CD4-positive, alpha-beta T cell treated with Interleukin-4 for 4 hours (primary cell): Measurements from ENCODE around the gene MYBPHL.
A peak's percentile ranks its signal among the peaks of the same experiment; 100 is the strongest.
"Not testable (repeated sequence)": the region's sequence is repeated elsewhere in the genome, so short reads cannot be mapped to it uniquely, and the experiment has no call there.

Experiments used
- DNase-seq: peaks from one replicate; pipeline ENCODE4 v3.0.0-alpha.2; 2020

The MYBPHL gene

DNA sequence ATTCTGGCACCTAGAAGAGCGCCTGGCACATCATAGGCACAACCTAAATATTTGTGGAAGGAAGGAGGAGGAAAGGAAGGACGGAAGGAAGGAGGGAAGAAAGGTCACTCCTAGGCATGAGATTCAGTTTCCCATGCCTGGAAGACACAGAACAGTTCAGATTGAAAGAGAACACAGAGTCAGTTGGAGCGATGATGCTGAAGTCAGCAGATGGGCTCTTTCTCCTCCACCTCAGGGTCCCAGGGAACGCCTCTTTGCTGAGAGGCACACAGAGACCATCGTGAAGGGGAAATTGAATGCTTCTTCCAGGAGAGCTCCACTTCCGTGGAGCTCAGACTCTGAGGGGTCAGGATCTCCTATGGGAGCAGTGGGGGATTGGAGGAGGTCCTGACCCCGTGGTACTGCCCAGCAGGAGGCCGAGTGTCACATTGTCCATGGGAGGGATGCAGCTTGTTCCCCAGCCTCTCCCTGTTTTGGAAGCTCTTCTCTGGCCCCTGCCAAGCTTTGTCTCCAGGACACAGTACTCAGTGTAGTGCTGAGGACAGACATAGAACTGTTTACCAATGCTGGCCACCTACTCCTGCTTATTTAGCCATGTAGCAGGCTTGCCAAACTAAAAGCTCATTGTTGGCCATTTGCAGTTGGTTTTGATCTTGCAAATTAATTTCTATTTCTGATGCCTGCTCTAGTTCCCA lies 2.4 kb downstream of the MYBPHL start:
- no peak for DNase-seq

- DNase-seq = no peak
Measured at GRCh38 chr1:109301874-109302273, 4.9 kb downstream of the MYBPHL start.

DNA sequence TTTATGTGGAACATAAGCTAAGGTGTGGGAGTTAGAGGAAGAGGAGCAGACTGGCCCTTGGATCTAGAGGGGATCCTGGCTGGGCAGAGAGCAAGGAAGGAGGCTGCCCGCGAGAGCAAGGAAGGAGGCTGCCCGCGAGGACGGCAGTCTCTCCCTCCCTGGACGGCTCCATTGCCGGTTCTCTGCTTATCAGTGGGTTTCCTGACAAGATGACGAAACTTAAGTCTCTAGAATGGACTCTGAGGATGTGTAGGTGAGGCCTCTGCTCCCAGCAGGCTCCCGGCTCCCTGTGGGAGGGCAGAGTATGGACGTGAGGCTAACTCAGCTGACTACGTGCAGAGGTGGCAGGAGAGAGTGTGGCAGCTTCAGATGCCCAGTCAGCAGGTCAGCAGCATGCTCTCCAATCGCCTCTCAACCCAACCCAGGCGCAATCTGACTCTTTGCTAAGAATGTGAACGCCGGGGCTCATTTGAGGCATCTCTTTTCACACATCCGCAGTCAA lies 6.1 kb downstream of the MYBPHL start:
- no peak for DNase-seq

DNA sequence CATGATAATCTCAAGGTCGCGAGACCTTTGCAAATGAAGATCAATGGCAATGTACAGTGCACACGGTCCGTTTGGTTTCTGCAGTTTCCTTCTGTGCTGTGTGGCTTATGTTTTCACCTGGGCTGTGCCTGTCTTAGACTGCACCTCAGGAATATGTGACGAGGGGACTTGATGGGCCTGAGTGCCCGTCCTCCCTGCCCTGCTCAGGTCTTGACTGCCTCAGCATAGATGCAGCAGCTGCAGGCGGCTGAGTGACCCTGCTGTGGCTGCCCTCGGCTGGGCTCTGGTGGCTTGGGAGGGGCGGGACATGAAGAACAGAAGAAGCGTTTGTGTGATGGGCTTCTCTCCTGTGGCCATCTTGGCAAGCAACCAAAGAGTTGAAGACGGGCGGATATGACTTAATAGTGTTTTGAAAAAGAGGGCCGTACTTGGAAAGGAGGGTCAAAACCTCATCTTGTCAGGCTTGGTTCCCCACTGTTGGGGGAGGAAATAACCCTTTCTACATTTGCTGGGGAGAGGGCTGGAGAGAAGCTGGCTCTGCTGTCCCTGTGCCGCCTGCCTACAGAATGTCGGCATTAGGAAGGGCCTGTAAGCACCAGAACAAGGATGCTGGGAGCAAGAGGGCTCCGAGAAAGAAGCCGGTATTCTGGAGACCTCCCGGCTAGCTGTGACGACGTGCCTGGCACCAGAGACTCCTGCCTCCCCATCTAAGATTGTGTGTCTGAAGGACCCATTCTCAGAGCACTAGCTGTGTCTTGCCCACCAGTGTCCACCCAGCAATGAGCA lies 7.1 kb downstream of the MYBPHL start:
- no peak for DNase-seq

GRCh38 chr1:109298666-109299557 lies 7.9 kb downstream of the MYBPHL start:
- DNase-seq = no peak

DNA sequence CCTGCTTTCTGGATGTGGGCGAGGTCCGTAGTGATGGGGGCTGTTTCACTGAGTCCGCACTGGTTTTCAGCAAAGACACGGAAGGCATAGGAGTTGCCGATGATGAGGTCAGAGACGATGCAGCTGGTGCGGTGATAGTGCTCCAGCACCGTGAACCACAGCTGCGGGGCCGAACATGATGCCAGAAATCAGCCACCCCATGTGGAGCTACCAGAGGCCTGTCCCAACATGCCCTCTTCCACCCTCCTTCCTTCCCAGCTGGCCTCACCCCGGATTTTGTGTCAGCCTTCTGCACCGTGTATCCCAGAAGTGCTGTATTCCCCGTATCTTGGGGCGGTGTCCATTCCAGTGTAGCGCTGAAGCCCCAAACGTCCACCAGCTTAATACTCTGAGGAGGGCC lies 10.0 kb downstream of the MYBPHL start:
- no peak for DNase-seq

DNA sequence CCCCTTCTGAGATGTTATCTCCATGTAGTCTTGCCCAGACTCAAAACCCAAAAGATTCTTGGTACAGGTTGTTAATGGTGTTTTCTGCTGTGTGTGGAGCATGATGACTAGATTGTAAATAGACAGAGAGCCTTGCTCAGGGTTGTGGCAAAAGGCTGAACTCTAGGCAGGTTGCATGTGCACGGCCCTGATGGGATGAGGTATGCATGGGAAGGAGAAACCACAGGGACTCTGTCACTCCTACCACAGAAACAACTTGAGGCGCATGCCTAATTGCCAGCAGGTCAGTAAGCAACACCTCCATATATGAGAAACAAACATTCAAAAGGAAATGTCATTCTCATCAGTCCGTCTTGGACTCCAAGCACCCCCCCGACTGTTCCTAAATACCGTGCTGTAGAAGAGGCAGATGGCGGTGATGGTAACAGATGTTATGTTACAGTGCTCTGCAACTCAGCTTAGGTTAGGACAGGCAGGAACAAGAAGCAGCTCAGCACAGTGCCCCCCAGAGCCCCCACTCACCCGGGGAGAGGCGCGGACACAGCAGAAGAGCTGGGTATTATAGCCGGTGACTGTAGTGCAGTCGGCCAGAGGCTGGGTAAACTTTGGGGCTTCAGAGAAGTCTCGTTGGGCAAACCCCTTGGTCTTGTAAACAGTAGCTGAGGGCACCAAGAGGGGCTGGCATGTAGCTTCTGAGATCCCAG lies 10.9 kb downstream of the MYBPHL start:
- no peak for DNase-seq

DNA sequence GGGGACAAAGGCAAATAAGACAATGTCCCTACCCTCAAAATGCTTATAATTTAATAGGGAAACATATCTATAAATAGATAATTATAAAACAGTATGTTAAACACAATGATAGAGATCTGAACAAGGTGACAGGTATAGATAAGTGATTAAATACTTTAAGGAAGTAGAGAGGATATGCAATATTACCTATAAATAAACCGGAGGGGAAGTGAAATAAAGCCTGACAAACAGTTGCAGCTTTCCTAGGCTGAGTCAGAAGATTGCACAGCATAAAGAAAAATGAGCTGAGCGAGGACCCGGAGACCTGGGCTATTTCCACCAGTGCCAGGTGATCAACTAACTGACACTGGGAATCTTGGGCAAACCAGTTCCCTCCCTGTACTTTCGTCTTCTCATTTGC lies 12.3 kb downstream of the MYBPHL start:
- no peak for DNase-seq

DNA sequence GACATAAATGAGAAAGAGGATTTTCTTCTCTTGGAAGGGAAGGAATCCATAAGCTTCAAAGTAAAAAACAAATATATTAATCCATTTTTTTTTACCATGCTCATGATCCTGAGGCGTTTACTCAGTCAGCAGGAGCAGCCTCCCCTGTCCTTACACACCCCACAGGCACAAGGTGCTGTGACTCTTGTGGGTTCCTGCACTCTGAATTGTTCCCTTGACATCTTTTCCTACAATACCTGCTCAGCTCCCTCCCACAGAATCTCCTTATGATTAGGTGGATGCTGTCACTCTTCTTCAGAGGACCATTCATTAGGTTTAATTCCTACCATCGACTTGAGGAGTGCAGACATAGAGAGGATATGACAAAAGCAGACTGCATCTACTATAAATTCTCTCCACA lies 13.8 kb downstream of the MYBPHL start:
- no peak for DNase-seq

- no peak for DNase-seq
Measured at GRCh38 chr1:109292364-109292763, 14.4 kb downstream of the MYBPHL start.

- peak; percentile 10 for DNase-seq
Measured at GRCh38 chr1:109290998-109291397, 15.8 kb downstream of the MYBPHL start.

DNA sequence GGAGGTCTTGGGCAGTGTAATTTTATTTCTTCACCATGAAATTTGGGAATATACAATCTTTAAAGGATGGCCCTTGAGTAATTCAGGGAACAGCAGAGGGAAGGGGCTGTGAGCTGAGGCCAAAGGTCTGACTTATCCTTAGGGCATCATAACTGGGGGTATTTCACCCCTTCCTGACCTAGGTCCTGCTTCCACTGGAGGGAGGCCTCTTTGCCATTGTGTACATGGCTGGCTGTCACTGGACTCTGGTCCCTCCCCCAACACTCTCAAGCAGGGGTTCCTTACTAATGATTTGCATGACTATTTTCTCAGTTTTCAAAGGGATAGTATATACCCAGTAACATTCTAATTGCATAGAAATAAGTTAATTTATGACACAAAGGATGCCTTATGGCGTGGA lies 16.7 kb downstream of the MYBPHL start:
- no peak for DNase-seq

DNA sequence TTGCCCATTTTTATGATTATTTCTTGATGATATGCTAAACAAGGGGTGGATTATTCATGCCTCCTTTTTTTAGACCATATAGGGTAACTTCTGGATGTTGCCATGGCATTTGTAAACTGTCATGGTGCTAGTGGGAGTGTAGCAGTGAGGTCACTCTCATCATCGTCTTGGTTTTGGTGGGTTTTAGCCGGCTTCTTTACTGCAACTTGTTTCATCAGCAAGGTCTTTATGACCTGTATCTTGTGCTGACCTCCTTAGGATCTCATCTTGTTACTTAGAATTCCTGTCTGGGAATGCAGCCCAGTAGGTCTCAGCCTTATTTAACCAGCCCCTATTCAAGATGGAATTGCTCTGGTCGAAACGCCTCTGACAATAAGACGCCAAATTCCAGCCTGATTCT lies 20.0 kb downstream of the MYBPHL start:
- not testable (repeated sequence) for DNase-seq

GRCh38 chr1:109283748-109284600 lies 22.8 kb downstream of the MYBPHL start:
- DNase-seq = no peak

DNA sequence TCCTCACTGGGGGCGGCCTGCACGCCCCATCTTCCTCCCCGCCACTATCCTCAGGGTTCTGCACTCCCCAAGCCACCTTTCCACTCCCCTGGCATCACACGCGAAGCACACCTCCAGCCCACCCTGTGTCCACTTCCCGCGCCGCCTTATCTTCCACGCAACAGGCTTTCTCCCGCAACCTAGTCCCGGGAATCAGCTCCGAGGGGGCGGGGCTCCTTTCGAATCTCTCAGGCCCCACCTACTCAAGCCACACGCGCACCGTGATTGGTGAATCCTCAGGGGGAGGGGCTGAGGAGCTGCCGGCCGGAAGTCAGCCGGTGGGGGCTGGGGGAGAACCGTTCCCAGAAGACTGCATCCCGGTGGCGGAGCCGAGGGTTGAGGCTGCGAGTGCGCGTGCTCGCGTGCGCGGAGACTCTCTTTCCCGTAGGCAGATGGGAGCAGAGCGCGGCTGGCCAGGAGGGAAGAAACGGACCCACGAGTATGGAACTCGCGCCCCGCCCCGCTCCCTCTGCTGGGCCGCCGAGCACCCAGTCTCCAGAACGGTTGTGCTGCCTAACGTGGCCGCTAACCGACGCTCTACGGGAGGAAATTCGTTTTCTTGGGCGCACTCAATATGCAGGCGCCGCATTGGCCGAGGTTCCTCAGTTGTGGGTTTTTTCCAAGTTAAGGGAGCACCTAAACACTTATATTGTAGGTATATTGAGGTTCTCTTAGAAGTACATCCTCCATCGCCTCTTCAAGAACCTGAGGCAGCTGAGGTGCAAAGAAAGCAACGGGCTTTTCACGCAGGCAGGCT lies 23.7 kb downstream of the MYBPHL start, which contains the start of gene PSRC1:
TSS of gene PSRC1 (minus strand) at position 194 of the 796 bp plus-strand sequence.
- peak; percentile 84 for DNase-seq

- DNase-seq = no peak
Measured at GRCh38 chr1:109282497-109282951, 24.3 kb downstream of the MYBPHL start.

GRCh38 chr1:109281680-109282496 lies 24.9 kb downstream of the MYBPHL start:
- no peak for DNase-seq

DNA sequence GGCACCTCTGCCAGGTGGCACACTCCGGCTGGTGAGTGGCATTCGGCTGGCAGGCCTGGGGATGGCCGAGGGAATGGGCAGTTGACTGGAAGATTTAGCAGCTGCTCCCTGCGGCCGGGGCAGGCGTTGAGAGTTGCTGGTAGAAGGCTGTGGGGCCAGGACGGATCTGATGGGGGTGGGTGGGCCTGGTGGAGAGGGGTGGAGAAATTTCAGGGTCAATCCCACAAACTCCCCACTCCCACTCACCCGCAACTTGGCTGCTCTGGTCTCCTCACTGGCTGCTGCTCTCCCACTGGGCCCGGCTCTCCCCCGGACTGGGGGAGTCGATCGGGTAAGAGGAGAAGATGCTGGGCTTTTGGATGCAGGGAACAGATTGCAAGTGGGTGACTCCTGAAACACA lies 25.9 kb downstream of the MYBPHL start:
- DNase-seq = no peak

- no peak for DNase-seq
Measured at GRCh38 chr1:109279615-109280278, 27.1 kb downstream of the MYBPHL start.
